DMS153 (cell line): ENCODE measurements around the gene SPOCD1.

Experiments
- DNase-seq: peaks from one replicate; lab custom pipeline; 2025; lab: John Stamatoyannopoulos, UW

Gene SPOCD1

DNA sequence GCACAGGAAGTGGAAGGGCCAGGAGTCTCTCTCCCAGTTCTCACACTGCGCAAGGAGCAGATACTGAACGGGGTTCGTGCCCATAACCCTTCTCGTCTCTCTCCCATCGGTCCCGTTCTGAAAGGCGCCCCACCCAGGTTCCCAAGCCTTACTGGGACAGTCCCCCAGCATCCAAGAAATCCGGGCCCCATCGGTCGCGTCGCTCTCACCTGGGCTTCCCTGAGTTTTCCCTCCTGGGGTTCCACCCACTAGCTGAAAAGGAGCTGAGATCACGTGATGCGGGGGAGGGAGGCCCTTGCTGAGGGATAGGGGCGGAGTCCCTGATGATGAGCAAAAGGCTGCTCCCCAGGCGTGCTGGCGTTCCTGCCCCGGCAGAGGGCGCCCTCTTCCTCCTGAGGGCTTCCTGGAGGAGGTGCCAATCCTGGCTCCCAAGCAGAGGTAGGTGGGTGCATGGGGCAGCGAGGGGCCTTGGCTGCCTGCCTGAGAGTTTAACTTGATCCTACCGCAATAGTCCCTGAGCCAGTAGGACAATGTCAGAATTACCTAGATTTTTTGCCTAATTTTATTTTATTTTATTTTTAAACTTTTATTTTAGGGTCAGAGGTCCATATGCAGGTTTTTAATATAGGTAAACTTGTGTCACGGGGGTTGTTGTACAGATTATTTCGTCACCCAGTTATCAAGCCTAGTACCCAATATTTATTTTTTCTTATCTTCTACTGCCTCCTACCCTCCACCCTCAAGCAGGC, at the start of gene SPOCD1:
Gene SPOCD1 (minus strand): TSS at position 271 of the 749 bp plus-strand sequence. CDS start 689 bp downstream, outside the sequence.
- peak; percentile 83 for DNase-seq

DNA sequence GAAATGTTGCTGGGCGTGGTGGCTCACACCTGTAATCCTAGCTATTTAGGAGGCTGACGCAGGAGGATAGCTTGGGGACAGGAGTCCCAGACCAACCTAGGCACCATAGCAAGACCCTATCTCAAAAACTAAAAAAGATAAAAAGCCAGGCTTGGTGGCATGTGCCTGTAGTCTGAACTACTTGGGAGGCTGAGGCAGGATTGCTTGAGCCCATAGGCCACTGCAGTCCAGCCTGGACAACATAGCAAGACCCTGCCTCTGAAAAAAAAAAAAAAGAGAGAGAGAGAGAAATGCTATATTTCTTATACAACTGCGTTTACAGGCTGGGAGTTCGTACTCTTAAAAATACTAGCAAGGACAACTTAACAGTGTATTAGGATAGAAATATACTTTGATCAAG, 46.2 kb upstream of the SPOCD1 start:
- no peak for DNase-seq

DNA sequence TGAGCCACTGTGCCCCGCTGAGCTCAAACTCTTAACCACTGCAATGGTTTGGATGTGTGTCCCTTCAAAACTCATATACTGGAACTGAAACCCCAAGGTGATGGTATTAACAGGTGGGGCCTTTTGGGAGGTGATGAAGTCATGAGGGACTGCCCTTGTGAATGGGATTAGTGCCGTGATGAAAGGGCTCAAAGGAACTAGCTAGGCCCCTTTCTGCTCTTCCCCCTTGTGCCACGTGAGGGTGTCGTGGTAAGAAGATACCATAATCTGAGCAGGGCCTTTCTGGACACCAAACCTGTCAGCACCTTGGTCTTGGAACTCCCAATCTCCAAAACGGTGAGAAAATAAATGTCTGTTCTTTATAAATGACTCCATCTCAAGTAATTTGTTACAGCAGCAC, 45.5 kb upstream of the SPOCD1 start:
- no peak for DNase-seq

DNA sequence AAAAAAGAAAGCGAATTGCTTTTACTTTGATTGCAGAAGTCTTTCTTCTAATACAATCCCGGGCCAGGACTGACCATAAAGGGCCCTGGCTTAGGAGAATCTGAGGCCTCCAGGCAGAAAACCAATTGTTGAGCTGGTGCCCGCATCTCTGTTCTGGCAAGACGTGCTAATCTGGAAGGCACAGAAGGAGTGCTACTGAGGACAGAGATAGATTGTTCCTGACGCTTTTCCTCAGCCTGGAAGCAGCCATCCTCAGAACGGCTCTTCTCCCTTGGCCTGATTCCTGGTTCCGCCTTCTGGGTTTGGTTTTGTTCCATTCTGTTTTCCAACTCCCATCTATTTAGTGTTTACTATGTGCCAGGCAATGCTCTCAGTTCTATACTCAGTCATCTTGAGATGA, 44.8 kb upstream of the SPOCD1 start:
- DNase-seq: no peak

DNA sequence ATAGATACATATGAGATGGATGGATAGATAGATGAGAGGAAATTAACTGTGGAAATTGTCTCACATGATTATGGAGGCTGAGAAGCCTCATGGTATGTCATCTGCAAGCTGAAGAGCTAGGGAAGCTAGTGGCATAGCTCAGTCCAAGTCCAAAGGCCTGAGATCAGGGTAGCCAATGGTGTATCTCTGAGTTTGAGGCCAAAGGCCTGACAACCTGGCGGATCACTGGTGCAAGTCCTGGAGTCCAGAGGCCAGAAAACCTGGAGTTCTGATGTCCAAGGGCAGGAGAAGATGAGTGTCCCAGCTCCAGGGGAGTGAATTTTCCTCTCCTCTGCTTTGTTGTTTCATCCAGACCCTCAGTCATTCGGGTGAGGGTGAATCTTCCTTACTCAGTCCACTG, 43.9 kb upstream of the SPOCD1 start:
- DNase-seq: no peak

DNA sequence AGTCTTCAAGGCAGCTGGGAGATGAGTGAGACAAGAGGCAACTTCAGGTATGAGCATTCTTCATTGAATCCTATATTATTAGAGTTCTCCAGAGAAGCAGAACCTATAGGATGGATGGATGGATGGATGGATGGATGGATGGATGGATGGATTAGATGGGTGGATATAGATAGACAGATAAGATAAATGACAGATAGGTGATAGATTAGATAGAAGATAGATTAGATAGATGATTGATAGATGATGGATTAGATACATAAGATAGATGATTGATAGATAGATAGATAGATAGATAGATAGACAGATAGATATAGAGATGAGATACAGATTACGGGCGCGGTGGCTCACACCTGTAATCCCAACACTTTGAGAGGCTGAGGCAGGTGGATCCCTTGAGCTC, 43.2 kb upstream of the SPOCD1 start:
- DNase-seq: no peak

DNA sequence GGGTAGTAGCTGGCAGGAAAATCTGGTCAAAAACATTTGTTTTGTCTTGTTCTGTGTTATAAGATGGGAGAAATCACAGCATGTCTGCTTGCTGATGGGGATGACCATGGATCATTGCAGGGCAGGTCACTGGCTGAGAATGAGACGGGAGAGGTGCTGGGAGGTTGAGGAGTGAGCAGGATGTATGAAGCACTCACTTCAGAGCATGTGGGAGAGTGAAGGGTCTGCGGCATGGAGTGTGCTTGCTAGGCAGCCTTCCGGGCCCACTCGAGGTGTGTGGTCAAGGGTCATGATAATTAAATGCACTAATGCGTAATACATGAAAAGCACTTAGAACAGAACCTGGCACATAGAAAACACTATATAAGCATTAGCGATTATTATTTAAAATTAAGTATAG, 42.0 kb upstream of the SPOCD1 start:
- no peak for DNase-seq

DNA sequence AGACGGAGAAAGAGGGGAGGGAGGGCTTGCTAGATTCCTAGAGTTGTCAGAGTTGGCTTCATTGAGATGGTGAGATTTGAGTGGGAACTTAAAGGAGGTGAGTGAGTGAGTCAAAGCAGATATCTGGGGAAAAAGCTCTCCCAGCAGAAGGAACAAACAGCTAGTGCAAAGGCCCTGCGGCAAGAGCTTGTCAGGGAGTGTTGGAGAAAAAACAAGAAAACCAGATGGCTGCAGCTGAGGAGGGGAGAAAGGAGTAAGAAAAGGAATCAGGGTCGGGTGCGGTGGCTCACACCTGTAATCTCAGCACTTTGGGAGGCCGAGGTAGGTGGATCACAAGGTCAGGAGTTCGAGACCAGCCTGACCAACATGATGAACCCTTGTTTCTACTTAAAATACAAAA, 40.3 kb upstream of the SPOCD1 start:
- no peak for DNase-seq

DNA sequence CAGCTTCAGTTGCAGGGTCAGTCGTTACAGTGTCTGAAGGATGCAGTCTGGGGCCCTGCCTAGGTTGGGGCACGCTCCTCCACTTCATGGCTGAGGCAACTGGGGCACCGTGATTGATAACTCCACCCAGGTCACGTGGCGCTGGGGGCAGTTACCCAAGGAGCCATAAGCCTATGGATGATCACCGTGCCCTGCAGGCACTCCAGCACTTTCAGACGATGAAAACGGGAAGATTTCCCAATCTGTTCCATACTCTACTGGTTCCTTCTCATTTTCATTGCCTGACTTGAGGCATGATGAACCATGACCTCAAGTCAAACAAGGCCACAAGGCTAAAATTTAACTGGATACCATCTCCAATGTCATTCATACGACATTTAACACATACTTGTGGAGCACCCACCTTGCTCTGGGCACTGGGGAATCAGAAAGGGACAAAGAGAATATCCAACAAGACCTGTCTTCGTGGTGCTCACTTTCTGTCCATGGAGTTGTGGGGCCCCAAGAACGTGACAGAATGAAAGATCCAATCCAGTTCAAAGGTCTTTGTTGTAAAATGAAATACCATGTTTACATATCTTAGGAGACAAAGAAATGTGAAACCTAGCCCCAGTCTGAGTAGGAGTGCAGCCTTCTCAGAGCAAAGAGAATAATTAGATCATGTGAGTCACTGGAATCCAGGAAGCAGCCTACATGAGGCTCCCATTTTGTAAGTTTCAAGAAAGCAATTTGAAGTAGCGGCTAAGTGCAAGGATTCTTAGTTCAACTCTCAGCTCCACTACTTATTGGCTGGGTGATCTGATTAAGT, 39.4 kb upstream of the SPOCD1 start:
- DNase-seq: peak; percentile 29

DNA sequence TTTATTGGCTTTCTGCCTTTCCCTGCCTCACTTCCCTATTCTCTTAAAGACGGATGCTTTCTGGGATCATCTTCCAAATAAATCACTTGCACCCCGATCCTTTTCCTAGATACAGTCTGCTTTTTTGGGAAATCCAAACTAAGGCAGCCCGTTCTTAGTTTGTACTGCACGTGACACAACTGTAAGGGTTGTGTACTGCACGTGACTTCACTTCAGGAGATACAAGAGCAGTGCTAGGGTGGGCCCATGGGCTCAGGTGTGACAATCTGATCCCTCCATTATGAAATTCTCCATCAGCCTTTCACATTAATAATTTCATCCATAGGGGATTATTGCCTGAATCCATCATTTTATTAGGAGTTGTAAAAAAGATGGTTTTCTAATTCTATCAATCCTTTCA, 33.8 kb upstream of the SPOCD1 start:
- DNase-seq: no peak

DNA sequence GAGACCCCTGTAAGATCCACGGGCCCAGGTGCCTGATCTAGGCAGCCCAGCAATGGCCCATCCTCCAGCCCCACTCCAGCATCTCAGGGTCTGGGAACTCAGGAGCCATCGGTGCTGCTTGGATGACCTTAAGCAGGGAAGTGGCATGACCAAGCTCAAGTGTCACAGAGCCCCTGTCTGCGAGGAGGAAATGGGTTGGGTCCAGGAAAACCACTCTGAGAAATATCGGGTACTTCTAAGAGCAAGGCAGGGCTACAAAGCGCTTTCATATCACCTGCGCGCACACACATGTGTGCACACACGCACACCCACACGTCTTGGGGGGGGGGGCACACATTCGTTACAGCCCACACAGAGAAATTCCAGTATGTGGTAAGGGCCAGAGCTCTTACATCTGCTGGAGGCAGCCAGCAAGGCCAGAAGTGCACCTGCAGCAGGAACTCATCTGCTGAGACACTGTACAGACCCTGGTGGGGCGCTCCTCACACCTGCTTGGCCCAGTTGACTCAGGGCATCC, 32.6 kb upstream of the SPOCD1 start:
- no peak for DNase-seq

DNA sequence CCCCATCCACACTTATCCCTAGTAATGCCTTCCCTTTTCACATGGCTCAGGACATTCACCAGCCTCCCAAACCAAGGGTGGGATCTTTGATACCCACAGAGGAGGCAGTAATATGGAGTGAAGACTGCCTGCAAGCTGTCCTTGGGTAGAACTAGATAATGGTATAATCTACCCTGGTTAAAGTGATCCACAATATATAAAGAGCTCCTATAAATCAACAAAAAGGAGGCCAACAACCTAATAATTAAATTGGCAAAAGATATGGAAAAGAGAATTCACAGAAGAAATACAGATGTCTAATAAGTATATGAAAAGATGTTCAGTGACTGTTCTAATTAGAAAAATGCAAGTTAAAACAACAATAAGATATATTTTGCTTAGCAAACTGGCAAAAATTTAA, 30.7 kb upstream of the SPOCD1 start:
- DNase-seq: no peak

DNA sequence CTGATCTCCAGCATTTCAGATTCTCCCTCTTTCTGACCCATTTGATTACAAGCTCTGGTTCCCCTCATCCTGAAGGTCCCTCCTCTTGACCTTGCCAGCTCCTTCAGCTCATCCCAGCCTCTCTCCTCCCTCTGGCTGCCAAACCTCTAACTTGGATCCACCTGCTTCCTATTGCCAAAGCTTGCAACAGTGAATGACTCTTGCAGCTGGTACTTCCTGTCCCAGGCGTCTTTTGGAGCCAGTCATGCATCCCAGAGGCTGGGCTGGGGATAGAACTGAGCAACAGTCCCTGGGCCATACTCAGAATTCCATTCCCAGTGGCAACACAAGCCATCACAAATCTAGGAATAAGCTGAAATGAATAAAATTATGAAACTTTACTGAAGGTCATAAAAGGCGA, 27.7 kb upstream of the SPOCD1 start:
- DNase-seq: peak; percentile 35

DNA sequence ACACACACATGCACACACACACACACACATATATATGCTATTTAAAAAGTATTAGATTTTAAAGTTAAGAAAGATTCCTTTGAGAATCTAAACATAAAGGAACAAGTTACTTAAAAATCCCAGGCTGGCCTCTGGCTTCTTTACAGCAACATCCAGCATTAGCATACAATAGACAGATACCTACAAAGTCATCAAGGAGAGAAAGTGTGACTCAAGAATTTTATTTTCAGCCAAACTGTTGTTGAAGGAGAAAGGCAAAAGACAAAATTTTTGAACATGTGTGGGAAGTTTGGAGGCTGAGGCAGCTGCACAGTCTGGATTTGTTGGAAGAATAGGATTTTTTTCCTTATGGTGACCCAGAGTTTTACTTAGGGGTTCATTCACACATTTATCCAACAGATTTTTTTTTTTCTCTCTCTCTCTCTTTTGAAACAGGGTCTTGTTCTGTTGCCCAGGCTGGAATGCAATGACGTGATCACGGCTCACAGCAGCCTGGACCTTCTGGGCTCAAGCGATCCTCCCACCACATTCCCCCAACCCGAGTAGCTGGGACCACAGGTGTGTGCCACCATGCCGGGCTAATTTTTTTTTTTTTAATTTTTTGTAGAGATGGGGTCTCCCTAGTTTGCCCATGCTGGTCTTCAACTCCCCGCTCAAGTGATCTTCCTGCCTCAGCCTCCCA, 24.0 kb upstream of the SPOCD1 start:
- no peak for DNase-seq

DNA sequence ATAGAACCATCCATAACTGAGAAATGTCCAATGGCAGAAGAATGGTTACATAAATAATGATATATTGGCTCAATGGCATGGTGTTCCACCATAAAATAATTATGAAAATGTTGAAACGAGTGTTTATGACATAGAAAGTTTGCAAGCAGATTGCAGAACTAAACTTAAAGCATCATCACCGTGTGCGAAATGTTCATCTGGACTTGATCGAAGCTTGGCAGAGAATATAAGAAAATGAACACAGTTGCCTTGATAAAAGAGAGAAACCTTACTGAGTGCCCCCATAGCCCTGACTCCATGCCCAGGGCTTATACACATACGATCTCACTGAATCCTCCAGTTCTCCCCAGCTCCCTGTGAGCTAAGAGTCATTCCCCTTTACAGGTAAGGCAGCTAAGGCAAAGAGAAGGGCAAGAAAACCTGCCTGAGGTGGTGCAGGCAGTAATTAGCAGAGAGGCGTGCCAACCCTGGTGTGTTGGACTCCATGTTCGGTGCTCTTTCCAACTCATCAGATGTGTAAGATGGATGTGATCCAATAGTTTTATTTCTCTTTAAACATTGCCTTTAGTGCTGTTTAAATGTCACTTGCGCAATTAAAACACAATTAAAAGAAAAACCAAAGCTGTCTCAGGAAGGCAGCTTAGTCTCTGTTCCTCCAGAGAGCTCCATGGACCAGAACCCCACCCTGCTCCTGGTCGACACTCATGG, 21.8 kb upstream of the SPOCD1 start:
- DNase-seq: no peak

DNA sequence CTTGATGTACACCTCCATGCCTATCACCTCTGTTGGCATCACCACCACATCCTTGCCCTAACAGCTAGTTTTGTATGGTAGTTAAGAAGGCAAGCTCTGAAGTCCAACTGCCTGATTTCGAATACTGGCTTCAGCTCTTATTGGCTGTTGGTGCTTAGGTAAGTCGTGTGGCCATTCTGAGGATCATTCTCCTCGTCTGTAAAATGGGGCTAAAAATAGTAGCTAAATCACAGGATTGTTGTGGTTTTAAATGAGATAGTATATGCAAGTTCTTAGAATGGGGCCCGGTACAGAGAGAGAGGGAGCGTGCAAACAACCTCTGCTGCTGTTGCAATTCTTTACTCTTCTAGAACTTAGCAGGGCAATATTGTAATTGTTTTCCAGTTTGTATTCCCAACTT, 20.8 kb upstream of the SPOCD1 start:
- DNase-seq: no peak

DNA sequence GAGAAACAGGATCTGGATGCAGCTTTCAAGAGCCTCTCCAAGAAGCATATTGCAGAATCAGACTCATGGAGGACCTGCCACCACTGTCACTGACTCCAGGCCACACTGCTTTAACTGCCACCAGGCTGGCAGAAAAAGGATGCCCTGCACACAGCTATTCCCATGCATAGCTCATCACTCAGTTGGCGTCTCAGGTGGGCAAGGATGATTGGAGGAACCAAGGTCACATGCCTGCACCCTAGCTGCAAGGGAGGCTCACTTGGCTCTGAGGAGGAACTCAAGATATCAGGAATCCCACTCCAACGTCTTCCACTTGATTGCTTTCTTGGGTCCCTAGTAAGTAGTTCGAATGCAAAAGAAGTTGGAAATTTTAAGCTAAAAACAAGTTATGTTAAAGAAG, 19.6 kb upstream of the SPOCD1 start:
- no peak for DNase-seq

DNA sequence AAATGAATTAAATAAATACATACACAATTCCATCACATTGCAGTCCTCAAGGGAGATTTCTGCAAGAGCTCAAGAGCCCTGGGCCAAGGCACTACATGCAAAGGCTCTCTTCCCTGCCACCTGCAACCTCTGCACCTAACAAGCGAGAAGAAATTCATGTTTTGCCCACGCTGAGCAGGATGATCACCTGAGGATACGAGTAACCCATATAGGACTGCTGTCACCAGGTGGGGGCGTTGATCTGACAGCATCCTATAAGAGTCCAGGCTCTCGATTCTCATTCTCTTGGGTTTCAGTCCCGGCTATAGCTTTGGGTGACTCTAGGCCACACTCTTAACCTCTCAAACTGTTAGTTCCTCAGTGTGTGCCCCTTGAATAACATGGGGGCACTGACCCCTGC, 18.7 kb upstream of the SPOCD1 start:
- DNase-seq: no peak

DNA sequence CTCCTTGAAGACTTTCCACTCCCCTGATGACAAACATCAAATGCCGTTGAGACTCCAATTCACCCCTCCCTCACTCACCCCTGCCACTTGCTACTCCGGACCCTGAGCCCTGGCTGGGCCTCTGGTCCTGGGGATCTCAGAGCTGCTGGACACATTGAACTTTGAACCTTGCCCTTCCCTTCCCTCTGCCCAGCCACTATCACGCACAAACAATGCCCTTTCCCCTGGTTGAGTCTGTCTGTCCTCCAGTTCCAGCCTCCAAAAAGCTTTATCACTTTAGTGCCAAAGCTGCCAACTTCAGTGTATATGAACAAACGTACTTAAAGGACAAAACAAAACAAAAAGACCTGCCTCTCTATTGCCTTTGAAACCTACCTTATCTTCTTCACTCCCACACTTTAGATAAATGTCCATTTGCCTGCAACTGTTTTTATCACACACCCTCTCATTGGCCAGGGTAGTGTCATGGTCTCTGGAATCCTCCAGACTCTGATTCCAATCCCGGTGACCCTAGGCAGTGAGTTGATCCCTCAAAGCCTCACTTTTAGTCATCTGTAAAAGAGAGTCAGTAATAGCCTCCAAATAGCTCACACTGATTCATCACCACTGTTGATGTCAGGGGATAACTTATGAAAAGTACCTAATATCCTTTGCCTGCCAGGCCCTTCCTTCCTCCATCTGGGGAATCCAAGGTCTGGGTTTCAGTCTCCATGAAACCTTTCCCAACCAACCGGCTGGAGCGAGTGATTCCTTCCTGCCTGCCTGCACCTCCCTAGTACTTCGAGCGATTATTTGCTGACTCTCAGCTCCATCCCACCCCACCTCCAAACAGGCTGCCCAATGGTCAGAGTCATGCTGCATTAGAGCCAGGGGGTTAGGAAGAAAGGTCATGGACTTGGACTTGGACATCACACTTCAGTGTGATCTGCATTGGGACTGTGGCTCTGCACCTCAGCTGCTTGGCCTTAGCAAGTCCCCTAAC, 15.9 kb upstream of the SPOCD1 start:
- no peak for DNase-seq

DNA sequence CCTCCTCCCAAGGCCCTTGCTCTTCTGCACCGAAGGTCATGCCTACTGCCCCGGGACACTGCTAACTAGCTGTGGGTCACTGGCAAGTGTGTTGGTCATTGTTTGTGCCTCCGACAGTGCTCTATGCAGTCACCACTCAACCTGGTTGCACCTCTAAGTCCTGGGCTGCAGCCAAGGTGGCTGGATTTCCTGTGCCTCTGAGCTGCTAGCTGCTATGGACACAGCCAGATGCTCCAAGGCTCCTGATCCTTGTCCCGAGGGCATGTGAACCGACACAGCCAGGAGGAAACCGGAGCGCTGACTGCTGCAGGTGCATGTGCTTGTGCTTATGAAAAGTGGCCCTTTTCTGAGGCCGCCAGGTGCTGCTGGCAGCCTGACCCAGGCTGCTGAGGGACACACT, 14.7 kb upstream of the SPOCD1 start:
- DNase-seq: peak; percentile 87

DNA sequence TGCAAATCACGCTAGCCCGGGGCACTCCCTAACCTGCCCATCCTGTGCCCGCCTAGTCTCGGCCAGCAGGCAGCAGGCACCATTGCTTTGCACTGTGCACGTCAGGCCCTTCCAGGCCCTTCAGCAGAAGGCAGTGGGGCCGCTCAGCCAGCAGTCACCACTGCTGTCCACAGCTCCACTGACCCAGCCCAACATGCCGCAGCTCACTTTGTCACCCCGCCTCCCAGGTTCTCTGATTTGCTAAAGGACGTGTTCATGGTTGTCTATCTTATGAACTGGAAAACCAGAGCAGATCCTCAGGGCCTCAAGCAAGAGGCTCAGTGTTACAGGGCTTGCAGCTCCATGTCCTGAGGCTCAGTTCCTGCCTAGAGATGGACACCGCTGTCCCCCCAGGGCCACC, 14.2 kb upstream of the SPOCD1 start:
- DNase-seq: no peak
